Keratinocyte (primary cell): ENCODE measurements around the gene GPC5.

Experiments
- CTCF ChIP-seq, 3 experiments: IDR thresholded peaks in 1 of 3; conservative IDR thresholded peaks in 1 of 3; optimal IDR thresholded peaks in 1 of 3; 2 replicates in 2 of 3; 3 replicates in 1 of 3; pipeline versions ENCODE3 to v1.5.1; 2011; ENCODE audit warnings: low read length in 3 of 3, mild to moderate bottlenecking in 3 of 3, moderate library complexity in 2 of 3, control low read depth in 1 of 3, inconsistent platforms in 1 of 3; ENCODE audit not compliant: insufficient read depth in 2 of 3; ENCODE audit errors: extremely low read depth in 1 of 3
- EZH2 ChIP-seq: IDR thresholded peaks from one replicate; pipeline ENCODE4 v1.6.1; 2012; ENCODE audit warnings: inconsistent platforms, mild to moderate bottlenecking, low read length, moderate library complexity

- TF ChIP-seq EZH2 (no peak), CTCF (optimal IDR thresholded peaks at IDR 0.05 in 1 of 3, IDR thresholded peaks at IDR 0.05 in 1 of 3, conservative IDR thresholded peaks at IDR 0.05 in 1 of 3; ENCODE audit: extremely low read depth in 1 of 3, insufficient read depth in 2 of 3, low read length in 3 of 3) (no peak)
Measured at GRCh38 chr13:92346046-92346445, 947.6 kb downstream of the GPC5 start.
